Lung (tissue), 12 donors: ENCODE measurements around the gene TGFB1I1. TPM values are rescaled to one million over a fixed set of nuclear protein-coding genes. Genes with fewer than 3 reads are reported as not detected.

Source experiments
- ATAC-seq: fragments of 200-7000 bp; cut with Tn5 transposase; one replicate; pipeline ENCODE4 v1.9.1; 2020; ENCODE audit warnings: moderate number of reproducible peaks; ENCODE audit not compliant: insufficient read depth, low FRiP score
- DNase-seq, 3 donors: peaks; one replicate each; pipeline ENCODE4 v3.0.0-alpha.2; 2013 to 2017
- H3K27ac ChIP-seq, 2 donors: one replicate each; pipeline ENCODE4 v1.5.1; 2013; ENCODE audit warnings: mild to moderate bottlenecking in 2 of 2, moderate library complexity in 2 of 2, control low read depth in 1 of 2, inconsistent platforms in 1 of 2, low read depth in 1 of 2, low read length in 1 of 2
- H3K27me3 ChIP-seq, 3 donors: one replicate each; pipeline ENCODE4 v1.5.1; 2013; ENCODE audit warnings: low read length in 2 of 3; ENCODE audit not compliant: control insufficient read depth in 3 of 3, insufficient read depth in 3 of 3
- H3K36me3 ChIP-seq, 4 donors: one replicate each; pipeline ENCODE4 v1.5.1; 2013; ENCODE audit warnings: low read length in 4 of 4, mild to moderate bottlenecking in 1 of 4, moderate library complexity in 1 of 4; ENCODE audit not compliant: control insufficient read depth in 4 of 4, insufficient read depth in 4 of 4
- H3K4me1 ChIP-seq, 5 donors: one replicate each; pipeline ENCODE4 v1.5.1; 2013; ENCODE audit warnings: low read length in 5 of 5, mild to moderate bottlenecking in 2 of 5, moderate library complexity in 1 of 5; ENCODE audit not compliant: control insufficient read depth in 5 of 5, insufficient read depth in 5 of 5
- H3K4me3 ChIP-seq: one replicate; pipeline ENCODE4 v1.5.1; 2013; ENCODE audit warnings: mild to moderate bottlenecking, control low read depth, moderate library complexity
- H3K9ac ChIP-seq, 2 donors: one replicate each; pipeline ENCODE4 v1.5.1; 2013; ENCODE audit warnings: low read length in 2 of 2, control low read depth in 1 of 2; ENCODE audit not compliant: insufficient read depth in 1 of 2
- H3K9me3 ChIP-seq, 4 donors: one replicate each; pipeline ENCODE4 v1.5.1; 2013; ENCODE audit warnings: low read length in 3 of 4, mild to moderate bottlenecking in 1 of 4, moderate library complexity in 1 of 4; ENCODE audit not compliant: control insufficient read depth in 4 of 4, insufficient read depth in 3 of 4
- WGBS, 2 donors: extraction: QIAGEN DNeasy Blood & Tissue Kit; methylation state at CpG; one replicate each; pipeline ENCODE4 v1.1.7; 2013; 5-methylcytosine and 5-hydroxymethylcytosine counted together
- polyA plus RNA-seq, 2 donors: library from polyadenylated mRNA; stranded (reverse); fragments of 200-250 nt; gene quantifications; one replicate each; pipeline ENCODE4 v1.2.1, GENCODE V29; 2013
- total RNA-seq, 2 donors: library from RNA; depleted of rRNA in 1 of 2; stranded (reverse); fragments of >200 nt in 1 of 2; gene quantifications; one replicate each; pipeline ENCODE4 v1.2.1, GENCODE V29; 2014 to 2021
- TF ChIP-seq, protein P1 (sequence below): IDR thresholded peaks from 2 replicates; pipeline ENCODE4 v1.5.1; 2012; ENCODE audit warnings: mild to moderate bottlenecking; ENCODE audit errors: control extremely low read depth, extremely low read depth
- donor health status: control.
- donor health status: control.
- donor health status: Bipolar disorder and iron deficiency.
- donor health status: healthy.
- donor health status: DM: yes; HTN: yes; CAD: no.

Gene TGFB1I1
- total and polyA plus RNA-seq, 4 donors: 25.1 to 58.9 (median 37.6) TPM

DNA sequence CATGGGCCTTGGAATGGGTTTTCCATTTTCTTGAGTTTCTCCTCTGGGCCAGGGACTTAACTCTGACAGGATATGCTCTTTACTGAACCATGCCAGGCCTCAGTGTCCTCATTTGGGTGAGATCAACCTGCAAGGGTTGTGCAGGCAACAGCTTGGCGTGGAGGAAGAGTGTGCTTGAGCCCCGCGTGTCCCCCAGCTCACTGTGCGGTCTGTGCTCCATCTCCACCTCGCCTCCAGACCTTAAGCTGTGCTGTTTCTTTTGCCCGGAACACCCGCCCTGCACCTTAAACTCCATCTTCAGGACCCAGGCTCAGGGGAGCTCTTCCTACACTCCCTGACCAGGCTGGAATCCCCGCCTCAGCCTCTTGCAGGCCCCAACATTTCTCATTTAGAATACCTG is 26.5 kb downstream of the TGFB1I1 start:
- Histone ChIP-seq H3K9me3 (peaks cover 0 to 2% (median 0%) of the 10 kb centered on the region in 4 donors), H3K36me3 (peaks cover 13 to 45% (median 42%) of the 10 kb centered on the region in 4 donors), H3K4me1 (peaks cover 0 to 19% (median 7%) of the 10 kb centered on the region in 5 donors), H3K4me3 (no peak overlapping the region), H3K9ac (no peak overlapping the region), H3K27me3 (no peaks in the 10 kb centered on the region), H3K27ac (no peak overlapping the region)
- TF ChIP-seq, protein P1, sequence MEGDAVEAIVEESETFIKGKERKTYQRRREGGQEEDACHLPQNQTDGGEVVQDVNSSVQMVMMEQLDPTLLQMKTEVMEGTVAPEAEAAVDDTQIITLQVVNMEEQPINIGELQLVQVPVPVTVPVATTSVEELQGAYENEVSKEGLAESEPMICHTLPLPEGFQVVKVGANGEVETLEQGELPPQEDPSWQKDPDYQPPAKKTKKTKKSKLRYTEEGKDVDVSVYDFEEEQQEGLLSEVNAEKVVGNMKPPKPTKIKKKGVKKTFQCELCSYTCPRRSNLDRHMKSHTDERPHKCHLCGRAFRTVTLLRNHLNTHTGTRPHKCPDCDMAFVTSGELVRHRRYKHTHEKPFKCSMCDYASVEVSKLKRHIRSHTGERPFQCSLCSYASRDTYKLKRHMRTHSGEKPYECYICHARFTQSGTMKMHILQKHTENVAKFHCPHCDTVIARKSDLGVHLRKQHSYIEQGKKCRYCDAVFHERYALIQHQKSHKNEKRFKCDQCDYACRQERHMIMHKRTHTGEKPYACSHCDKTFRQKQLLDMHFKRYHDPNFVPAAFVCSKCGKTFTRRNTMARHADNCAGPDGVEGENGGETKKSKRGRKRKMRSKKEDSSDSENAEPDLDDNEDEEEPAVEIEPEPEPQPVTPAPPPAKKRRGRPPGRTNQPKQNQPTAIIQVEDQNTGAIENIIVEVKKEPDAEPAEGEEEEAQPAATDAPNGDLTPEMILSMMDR: no peak
- DNase-seq: no peak
- ATAC-seq: no peak
- 97 to 98% methylated on average over 8 of the region's 8 CpGs for WGBS, 2 donors

DNA sequence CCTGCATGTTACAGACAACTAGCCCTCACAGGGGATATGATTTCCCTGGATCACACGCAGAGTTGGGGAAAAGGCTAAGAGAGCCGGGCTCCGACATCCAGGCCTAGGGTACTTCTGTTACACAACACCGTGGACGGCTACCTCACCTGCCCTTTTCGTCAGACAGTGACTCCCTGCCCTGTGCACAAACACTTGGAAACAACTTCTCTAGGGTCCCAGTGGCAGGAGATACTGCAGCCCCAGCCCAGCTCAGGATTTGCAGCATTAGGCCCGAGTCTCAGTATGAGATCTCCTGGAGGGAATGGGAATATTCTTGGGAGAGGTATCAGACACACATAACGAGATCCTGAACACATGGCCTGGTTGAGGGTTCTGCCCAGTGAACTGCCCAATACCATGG is 28.0 kb downstream of the TGFB1I1 start:
- ATAC-seq (no peak), DNase-seq (no peak)
- H3K27ac ChIP-seq: no peak overlapping the region
- peaks cover 10 to 43% (median 39%) of the 10 kb centered on the region in 4 donors for H3K36me3 ChIP-seq
- no peak overlapping the region for H3K9ac ChIP-seq
- WGBS, 2 donors: 92 to 94% methylated on average over 8 of the region's 8 CpGs
- H3K4me1 ChIP-seq: peaks cover 0 to 25% (median 7%) of the 10 kb centered on the region in 5 donors
- no peaks in the 10 kb centered on the region for H3K27me3 ChIP-seq
- H3K9me3 ChIP-seq: peaks cover 0 to 2% (median 0%) of the 10 kb centered on the region in 4 donors
- TF ChIP-seq, protein P1: no peak
- no peak overlapping the region for H3K4me3 ChIP-seq

DNA sequence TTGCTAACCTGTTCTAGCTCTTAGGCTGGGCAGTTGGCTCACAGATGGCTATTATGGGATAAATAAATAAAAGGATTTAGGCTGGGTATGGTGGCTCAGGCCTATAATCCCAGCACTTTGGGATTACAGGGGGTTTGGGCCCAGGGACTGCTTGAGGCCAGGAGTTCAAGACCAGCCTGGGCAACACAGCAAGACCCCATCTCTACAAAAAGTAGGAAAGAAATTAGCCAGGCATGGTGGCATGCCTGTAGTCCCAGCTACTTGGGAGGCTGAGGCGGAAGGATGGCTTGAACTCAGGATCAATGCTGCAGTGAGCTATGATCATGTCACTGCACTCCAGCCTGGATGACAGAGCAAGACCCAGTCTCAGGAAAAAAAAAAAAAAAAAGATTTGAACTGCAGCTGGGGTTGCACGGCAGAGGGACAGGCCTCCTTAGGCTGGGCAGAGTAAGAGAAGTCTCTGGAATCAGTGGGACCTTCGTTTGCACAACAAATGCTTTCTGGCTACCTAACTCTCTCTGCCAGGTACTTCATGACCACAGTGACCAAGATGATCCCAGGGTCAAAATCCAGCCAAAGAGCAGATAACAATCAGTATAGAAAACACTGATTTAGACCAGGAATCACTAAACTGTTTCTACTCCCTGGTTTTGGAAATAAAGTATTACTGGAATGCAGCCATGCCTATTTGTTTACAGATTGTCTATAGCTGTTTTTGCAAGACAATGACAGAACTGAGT is 29.4 kb downstream of the TGFB1I1 start:
- no peaks in the 10 kb centered on the region for H3K27me3 ChIP-seq
- H3K4me1 ChIP-seq: peaks cover 0 to 25% (median 7%) of the 10 kb centered on the region in 5 donors

More for the DNA sequence above, 29.4 kb downstream of the TGFB1I1 start:
- no peak for ATAC-seq
- no peak overlapping the region for H3K4me3 ChIP-seq
- TF ChIP-seq, protein P1: no peak
- peak in 2 of 3 donors; percentile 25 to 45 for DNase-seq
- WGBS, 2 donors: 77 to 91% methylated on average over 3 of the region's 3 CpGs
- peaks cover 0 to 35% (median 31%) of the 10 kb centered on the region in 4 donors for H3K36me3 ChIP-seq
- peaks cover 0 to 2% (median 0%) of the 10 kb centered on the region in 4 donors for H3K9me3 ChIP-seq
- peak overlapping the region; percentile 11 to 38 for H3K9ac ChIP-seq
- no peak overlapping the region for H3K27ac ChIP-seq
